Mesothelial cell of epicardium (in vitro differentiated cells): ENCODE results near the gene HES7. TPM values are rescaled to one million over a fixed set of nuclear protein-coding genes. Genes with fewer than 3 reads are reported as not detected.

Experiments
- DNase-seq, 2 experiments: peaks; one replicate each; pipeline ENCODE4 v3.0.0; 2021; ENCODE audit warnings: low spot score in 2 of 2; ENCODE audit not compliant: unreplicated experiment in 2 of 2
- H3K27ac Mint-ChIP-seq: 2 replicates; pipeline ENCODE4 v1.8.0; 2021; ENCODE audit warnings: mixed read lengths
- H3K27me3 Mint-ChIP-seq: 2 replicates; pipeline ENCODE4 v1.8.0; 2021; ENCODE audit warnings: low read depth, mixed read lengths
- H3K36me3 Mint-ChIP-seq: 2 replicates; pipeline ENCODE4 v1.8.0; 2021; ENCODE audit warnings: mixed read lengths
- H3K4me1 Mint-ChIP-seq: 2 replicates; pipeline ENCODE4 v1.8.0; 2021; ENCODE audit warnings: mixed read lengths
- H3K4me3 Mint-ChIP-seq: 2 replicates; pipeline ENCODE4 v1.8.0; 2021; ENCODE audit warnings: mild to moderate bottlenecking, moderate library complexity, mixed read lengths
- H3K9me3 Mint-ChIP-seq: 2 replicates; pipeline ENCODE4 v1.8.0; 2021; ENCODE audit warnings: mixed read lengths
- total RNA-seq: library from RNA; stranded (reverse); gene quantifications from 3 replicates; pipeline ENCODE4 v1.2.1, GENCODE V29; 2021
- TF ChIP-seq, protein P1 (sequence below): fragments of 200-600 bp; sonication (generic); IDR thresholded peaks from one replicate; pipeline ENCODE4 v1.5.0; 2021; ENCODE audit warnings: antibody characterized with exemption; ENCODE audit not compliant: unreplicated experiment

Gene HES7
- total RNA-seq, 1 donor from 2014 or later: 0.45 TPM

GRCh38 chr17:8142158-8142886 is 18.4 kb upstream of the HES7 start:
- no peak for DNase-seq
- Mint-ChIP-seq H3K36me3 (peaks cover 34% of the 10 kb centered on the region), H3K27me3 (no peaks in the 10 kb centered on the region), H3K9me3 (no peaks in the 10 kb centered on the region), H3K27ac (no peak overlapping the region), H3K4me1 (no peaks in the 10 kb centered on the region), H3K4me3 (no peak overlapping the region)
- TF ChIP-seq, protein P1, sequence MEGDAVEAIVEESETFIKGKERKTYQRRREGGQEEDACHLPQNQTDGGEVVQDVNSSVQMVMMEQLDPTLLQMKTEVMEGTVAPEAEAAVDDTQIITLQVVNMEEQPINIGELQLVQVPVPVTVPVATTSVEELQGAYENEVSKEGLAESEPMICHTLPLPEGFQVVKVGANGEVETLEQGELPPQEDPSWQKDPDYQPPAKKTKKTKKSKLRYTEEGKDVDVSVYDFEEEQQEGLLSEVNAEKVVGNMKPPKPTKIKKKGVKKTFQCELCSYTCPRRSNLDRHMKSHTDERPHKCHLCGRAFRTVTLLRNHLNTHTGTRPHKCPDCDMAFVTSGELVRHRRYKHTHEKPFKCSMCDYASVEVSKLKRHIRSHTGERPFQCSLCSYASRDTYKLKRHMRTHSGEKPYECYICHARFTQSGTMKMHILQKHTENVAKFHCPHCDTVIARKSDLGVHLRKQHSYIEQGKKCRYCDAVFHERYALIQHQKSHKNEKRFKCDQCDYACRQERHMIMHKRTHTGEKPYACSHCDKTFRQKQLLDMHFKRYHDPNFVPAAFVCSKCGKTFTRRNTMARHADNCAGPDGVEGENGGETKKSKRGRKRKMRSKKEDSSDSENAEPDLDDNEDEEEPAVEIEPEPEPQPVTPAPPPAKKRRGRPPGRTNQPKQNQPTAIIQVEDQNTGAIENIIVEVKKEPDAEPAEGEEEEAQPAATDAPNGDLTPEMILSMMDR: no peak

DNA sequence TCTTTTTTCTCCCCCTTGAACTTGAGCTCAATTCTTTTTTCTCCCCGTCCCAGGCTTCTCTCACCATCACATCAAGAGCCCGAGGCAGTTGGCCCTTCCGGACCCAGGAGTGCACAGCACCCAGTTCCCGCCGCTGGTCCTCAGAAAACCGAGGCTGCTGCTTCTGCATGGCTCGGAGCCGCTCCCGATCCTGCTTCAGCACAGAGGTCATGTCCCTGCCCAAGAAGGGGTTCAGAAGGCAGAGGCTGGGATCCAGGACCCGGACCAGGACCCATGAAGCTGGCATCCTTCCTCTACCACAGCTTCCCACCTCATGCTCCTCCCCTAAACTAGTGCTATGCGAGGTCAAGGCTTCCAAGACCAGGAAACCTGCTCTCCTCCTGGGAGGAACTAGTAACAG is 17.8 kb upstream of the HES7 start:
- Mint-ChIP-seq H3K36me3 (peaks cover 31% of the 10 kb centered on the region), H3K27me3 (no peaks in the 10 kb centered on the region)

DNA sequence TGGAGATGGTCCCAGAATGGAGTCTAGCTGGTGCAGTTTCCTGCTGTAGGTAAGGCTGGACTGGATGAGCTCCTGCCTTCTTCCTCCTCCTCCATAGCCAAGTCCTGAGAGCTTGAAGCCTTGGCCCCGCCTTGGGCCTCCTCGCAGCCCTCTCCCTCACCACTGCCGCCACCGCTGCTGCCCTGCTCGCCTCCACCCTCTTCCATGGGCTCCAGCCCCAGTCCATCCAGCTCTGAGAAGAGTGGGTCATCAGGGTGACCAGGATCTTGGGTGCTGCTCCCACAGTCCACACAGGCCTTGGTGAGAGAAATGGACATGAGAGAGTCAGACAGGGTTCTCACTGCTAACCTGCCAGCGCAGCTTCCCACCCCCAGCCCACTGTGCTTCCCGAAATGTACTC is 17.1 kb upstream of the HES7 start:
- DNase-seq: no peak
- no peaks in the 10 kb centered on the region for H3K27me3 Mint-ChIP-seq
- H3K36me3 Mint-ChIP-seq: peaks cover 24% of the 10 kb centered on the region
- TF ChIP-seq, protein P1: no peak
- no peaks in the 10 kb centered on the region for H3K9me3 Mint-ChIP-seq
- no peaks in the 10 kb centered on the region for H3K4me1 Mint-ChIP-seq
- H3K27ac Mint-ChIP-seq: peak overlapping the region; percentile 21
- no peak overlapping the region for H3K4me3 Mint-ChIP-seq

More for the DNA sequence above, 17.8 kb upstream of the HES7 start:
- Mint-ChIP-seq H3K27ac (no peak overlapping the region), H3K9me3 (no peaks in the 10 kb centered on the region), H3K4me3 (no peak overlapping the region), H3K4me1 (no peaks in the 10 kb centered on the region)
- no peak for DNase-seq
- TF ChIP-seq, protein P1: no peak

GRCh38 chr17:8140065-8141029 is 16.4 kb upstream of the HES7 start:
- H3K27me3 Mint-ChIP-seq: no peaks in the 10 kb centered on the region

DNA sequence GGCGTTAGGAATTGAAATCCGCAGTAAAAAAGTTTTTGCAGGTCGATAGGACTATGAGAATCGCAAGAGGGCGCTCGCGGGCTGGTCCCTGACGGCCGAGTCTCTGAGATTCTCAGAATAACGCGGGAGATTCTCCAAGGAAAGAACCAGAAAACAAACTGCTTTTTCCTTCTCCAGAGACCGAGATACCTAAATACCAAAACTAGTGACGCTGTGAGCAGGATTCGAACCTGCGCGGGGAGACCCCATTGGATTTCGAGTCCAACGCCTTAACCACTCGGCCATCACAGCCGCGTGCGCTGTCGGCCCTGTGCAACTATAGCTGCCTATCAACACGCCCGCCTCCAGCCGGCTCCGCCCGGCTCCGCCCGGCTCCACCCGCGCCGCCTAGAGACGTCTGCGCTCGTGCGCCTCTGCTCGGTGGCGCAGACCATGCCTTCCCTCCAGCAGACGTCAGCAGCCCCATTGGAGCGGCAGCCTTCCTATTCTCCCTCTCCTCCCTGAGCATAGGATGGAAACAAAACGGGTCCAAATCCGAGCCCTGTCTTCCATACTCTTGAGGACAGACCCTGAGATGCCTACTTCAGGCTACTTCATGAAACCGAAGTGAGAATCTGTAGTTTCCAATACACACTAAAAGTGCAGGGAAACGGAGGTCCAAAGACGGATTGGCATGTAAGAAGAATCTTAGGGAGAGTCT is 14.9 kb upstream of the HES7 start:
- Mint-ChIP-seq H3K27me3 (no peaks in the 10 kb centered on the region), H3K27ac (no peak overlapping the region), H3K9me3 (no peaks in the 10 kb centered on the region), H3K36me3 (peaks cover 19% of the 10 kb centered on the region), H3K4me1 (no peaks in the 10 kb centered on the region), H3K4me3 (no peak overlapping the region)
- TF ChIP-seq, protein P1: peak; percentile 92
- peak; percentile 93 to 100 for DNase-seq

More at GRCh38 chr17:8140065-8141029, 16.4 kb upstream of the HES7 start:
- Mint-ChIP-seq H3K9me3 (no peaks in the 10 kb centered on the region), H3K4me1 (no peaks in the 10 kb centered on the region), H3K4me3 (no peak overlapping the region), H3K27ac (no peak overlapping the region), H3K36me3 (peaks cover 21% of the 10 kb centered on the region)
- TF ChIP-seq, protein P1: no peak
- DNase-seq: no peak
